ENCODE results near the gene ADGRB2. TPM values are rescaled to one million over a fixed set of nuclear protein-coding genes. Genes with fewer than 3 reads are reported as not detected.

ADGRB2 gene
- polyA plus RNA-seq, 1 experiment = 5.4 TPM

DNA sequence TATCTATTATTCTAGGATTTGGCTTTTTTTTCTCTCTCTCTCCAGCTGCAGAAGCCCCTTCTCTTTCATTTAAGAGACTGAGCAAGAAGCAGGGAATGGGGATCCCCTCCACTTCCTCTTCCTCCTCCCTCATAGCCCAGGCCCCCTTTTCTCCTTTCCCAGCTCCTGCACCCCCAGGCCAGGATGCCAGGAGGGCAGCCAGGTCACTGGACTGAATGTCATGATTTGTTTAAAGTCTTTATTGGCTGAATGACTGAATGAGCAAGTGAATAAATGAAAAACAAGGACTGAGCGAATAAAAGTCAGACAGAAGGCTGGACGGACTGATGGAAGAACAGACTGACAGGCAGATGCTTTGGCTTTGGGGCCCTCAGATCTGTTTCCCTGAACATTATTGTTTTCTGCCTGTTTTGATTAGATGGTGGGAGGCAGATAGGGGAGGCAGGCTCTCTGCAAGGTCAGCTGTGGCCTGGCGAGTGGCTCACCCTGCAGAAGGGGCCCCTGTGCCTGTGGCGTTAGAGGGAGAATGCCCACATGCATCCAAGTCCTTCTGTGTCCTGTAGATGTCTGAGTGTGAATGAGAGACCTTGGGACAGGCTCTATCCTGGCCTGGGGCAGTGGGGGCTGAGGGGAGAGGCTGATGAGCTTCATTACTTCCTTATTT lies 20.3 kb upstream of the ADGRB2 start:
- H3K27me3 ChIP-seq (ENCODE audit: control insufficient read depth, insufficient read depth, low read length) = no peaks in the 10 kb centered on the region
- ChIA-PET CTCF (interaction anchor here (0.6 to 0.9 kb wide), 2 partner anchors 39 to 188 kb away, joined by 3 read pairs; no protein-coding TSS in a partner anchor), POLR2A (no interaction called here)
- no peak overlapping the region for H3K27ac ChIP-seq (ENCODE audit: low read depth, low read length)
- H3K9me3 ChIP-seq (ENCODE audit: control insufficient read depth, insufficient read depth, low read length) = no peaks in the 10 kb centered on the region
- no peak overlapping the region for H3K4me3 ChIP-seq (ENCODE audit: low read depth, low read length)
- no peak for DNase-seq (ENCODE audit: low read depth, low spot score)
- TF ChIP-seq, protein P1, sequence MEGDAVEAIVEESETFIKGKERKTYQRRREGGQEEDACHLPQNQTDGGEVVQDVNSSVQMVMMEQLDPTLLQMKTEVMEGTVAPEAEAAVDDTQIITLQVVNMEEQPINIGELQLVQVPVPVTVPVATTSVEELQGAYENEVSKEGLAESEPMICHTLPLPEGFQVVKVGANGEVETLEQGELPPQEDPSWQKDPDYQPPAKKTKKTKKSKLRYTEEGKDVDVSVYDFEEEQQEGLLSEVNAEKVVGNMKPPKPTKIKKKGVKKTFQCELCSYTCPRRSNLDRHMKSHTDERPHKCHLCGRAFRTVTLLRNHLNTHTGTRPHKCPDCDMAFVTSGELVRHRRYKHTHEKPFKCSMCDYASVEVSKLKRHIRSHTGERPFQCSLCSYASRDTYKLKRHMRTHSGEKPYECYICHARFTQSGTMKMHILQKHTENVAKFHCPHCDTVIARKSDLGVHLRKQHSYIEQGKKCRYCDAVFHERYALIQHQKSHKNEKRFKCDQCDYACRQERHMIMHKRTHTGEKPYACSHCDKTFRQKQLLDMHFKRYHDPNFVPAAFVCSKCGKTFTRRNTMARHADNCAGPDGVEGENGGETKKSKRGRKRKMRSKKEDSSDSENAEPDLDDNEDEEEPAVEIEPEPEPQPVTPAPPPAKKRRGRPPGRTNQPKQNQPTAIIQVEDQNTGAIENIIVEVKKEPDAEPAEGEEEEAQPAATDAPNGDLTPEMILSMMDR (IDR thresholded peaks at IDR 0.05; ENCODE audit: low read depth, low read length) = no peak

DNA sequence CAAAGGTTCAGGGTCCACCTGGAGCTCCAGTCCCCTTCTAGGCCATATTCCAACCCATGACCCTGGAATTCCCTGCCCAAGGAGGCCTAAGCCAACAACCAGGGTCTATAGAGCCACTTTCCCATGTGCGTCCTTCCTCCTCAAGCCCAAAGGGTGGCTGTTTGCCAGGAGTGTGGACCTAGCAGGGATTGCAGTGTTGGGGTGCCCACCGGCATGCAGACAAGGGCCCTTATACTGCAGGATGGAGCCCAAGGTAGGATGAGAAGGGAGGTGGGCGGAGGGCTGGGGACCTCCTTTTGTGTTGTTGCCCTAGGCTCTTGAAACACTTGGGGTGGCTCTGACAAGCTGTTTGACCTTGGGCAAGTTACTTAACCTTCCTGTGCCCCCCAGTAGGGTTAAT lies 19.7 kb upstream of the ADGRB2 start:
- no peak overlapping the region for H3K4me3 ChIP-seq (ENCODE audit: low read depth, low read length)
- POLR2A ChIA-PET = no interaction called here
- DNase-seq (ENCODE audit: low read depth, low spot score) = no peak
- H3K9me3 ChIP-seq (ENCODE audit: control insufficient read depth, insufficient read depth, low read length) = no peaks in the 10 kb centered on the region
- H3K27me3 ChIP-seq (ENCODE audit: control insufficient read depth, insufficient read depth, low read length) = no peaks in the 10 kb centered on the region
- CTCF ChIA-PET = interaction anchor here (0.9 kb wide), 1 partner anchor 38 kb away, joined by 3 read pairs; no protein-coding TSS in a partner anchor
- no peak overlapping the region for H3K27ac ChIP-seq (ENCODE audit: low read depth, low read length)
- TF ChIP-seq, protein P1 (IDR thresholded peaks at IDR 0.05; ENCODE audit: low read depth, low read length) = no peak

DNA sequence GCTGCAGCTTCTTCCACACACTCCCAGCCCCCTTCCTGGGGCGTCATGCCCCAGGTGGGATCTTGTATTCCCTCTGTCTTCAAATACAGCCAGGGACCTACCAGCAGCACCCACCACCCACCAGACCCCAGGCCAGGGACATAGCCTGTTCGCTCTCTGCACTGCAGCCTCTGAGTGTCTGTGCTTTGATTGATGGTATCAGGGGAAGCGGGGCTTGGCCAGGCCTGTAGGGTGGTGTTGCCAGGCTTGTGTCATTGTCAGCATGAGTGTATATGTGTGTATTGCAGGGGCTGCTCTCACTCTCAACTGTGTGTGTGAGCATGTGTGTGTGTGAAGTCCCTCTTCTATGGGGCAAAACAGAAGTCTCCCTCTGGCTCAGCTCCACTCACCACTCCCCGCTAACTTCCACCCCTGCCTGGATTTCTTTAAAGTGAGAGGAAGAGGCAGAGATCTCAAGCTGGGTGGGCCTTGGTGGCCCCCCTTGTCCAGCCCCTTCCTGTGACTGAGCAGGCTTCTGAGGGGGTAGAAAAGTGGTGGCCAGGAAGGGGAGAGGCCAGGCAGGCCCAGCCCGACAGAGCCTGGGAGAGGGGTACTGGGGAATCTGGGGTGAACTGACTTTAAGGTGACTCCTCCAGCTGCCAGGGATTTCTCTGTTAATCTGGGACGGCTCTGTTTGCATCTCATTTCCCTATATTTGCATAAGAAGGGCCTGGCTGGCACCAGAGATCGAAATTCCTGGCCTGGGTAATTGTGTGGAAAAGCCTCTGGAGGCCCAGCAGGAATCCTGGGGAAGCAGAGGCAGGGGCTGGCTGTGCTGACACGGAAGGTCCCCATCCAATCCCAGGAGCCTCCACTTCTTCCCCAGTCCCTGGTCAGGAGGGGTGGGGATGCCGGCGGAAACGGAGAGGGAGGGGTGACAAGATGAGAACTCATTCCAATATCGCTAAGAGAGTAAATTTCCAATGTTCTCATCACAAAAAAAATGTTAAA lies 18.6 kb upstream of the ADGRB2 start:
- ChIA-PET CTCF (no interaction called here), POLR2A (no interaction called here)
- TF ChIP-seq, protein P1 (IDR thresholded peaks at IDR 0.05; ENCODE audit: low read depth, low read length) = no peak
- Histone ChIP-seq H3K27me3 (ENCODE audit: control insufficient read depth, insufficient read depth, low read length) (no peaks in the 10 kb centered on the region), H3K4me3 (ENCODE audit: low read depth, low read length) (no peak overlapping the region), H3K27ac (ENCODE audit: low read depth, low read length) (no peak overlapping the region), H3K9me3 (ENCODE audit: control insufficient read depth, insufficient read depth, low read length) (no peaks in the 10 kb centered on the region)
- no peak for DNase-seq (ENCODE audit: low read depth, low spot score)

DNA sequence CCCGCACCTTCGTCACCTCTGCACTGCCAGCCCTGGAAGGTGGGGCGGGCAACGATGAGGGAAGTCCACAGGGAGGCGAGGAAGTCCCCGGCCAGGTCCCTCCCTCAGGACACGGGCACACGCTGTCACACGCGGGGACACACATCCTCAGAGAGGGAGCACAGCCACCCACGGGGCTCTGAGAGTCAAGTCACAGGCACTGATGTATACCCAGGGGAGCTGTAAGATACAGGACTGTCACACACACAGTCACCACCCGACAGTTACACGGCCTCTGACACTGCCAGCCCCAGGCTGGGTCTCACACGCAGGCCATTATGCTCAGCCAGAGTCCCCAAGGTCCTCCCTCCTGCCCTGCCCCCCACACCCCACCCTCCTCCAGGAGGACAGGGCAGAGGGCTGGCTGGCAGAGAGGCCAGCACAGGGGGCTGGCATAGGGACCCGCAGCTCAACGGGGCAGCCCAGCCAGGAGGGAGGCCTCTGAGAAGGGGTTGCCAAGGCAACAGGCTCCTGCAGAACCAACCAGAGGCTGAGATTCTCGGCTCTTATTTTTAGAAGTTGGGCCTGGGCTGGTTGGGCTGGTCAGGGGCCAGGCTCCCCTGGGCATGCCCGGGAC lies 17.7 kb upstream of the ADGRB2 start:
- no peak for DNase-seq (ENCODE audit: low read depth, low spot score)
- TF ChIP-seq, protein P1 (IDR thresholded peaks at IDR 0.05; ENCODE audit: low read depth, low read length) = no peak
- Histone ChIP-seq H3K27me3 (ENCODE audit: control insufficient read depth, insufficient read depth, low read length) (no peaks in the 10 kb centered on the region), H3K4me3 (ENCODE audit: low read depth, low read length) (no peak overlapping the region), H3K9me3 (ENCODE audit: control insufficient read depth, insufficient read depth, low read length) (no peaks in the 10 kb centered on the region), H3K27ac (ENCODE audit: low read depth, low read length) (no peak overlapping the region)
- ChIA-PET POLR2A (no interaction called here), CTCF (no interaction called here)
